Stimulated activated CD4-positive, alpha-beta T cell treated with anti-CD3 and anti-CD28 coated beads, Interleukin-15, amount 100 ng/mL, for 1 hour (primary cell): ENCODE results near the gene PTPRK.
"Not testable (repeated sequence)": the region's sequence is repeated elsewhere in the genome, so short reads cannot be mapped to it uniquely, and the experiment has no call there.

Source experiments
- DNase-seq, 2 donors: peaks; one replicate each; pipeline ENCODE4 v3.0.0-alpha.2; 2020; ENCODE audit warnings: low read depth in 1 of 2, low spot score in 1 of 2

PTPRK gene

GRCh38 chr6:128036808-128037570 lies 483.4 kb downstream of the PTPRK start:
- DNase-seq, result no peak

GRCh38 chr6:128033156-128033555 lies 487.2 kb downstream of the PTPRK start:
- no peak for DNase-seq

- no peak for DNase-seq
Measured at GRCh38 chr6:128032042-128032441, 488.4 kb downstream of the PTPRK start.

- no peak for DNase-seq
Measured at GRCh38 chr6:128029826-128030225, 490.6 kb downstream of the PTPRK start.

GRCh38 chr6:128028183-128028582 lies 492.2 kb downstream of the PTPRK start:
- DNase-seq, result no peak

GRCh38 chr6:128025478-128025877 lies 494.9 kb downstream of the PTPRK start:
- no peak for DNase-seq

- no peak for DNase-seq
Measured at GRCh38 chr6:128024969-128025368, 495.4 kb downstream of the PTPRK start.

GRCh38 chr6:128024046-128024445 lies 496.4 kb downstream of the PTPRK start:
- no peak for DNase-seq

- DNase-seq, result no peak
Measured at GRCh38 chr6:128018821-128019220, 501.6 kb downstream of the PTPRK start.

- no peak for DNase-seq
Measured at GRCh38 chr6:128017288-128017687, 503.1 kb downstream of the PTPRK start.

GRCh38 chr6:128007658-128008057 lies 512.7 kb downstream of the PTPRK start:
- DNase-seq, result no peak

- no peak for DNase-seq
Measured at GRCh38 chr6:128005009-128005408, 515.4 kb downstream of the PTPRK start.

GRCh38 chr6:128000363-128000762 lies 520.0 kb downstream of the PTPRK start:
- DNase-seq, result no peak

GRCh38 chr6:127998985-127999384 lies 521.4 kb downstream of the PTPRK start:
- no peak for DNase-seq

GRCh38 chr6:127997496-127998164 lies 522.8 kb downstream of the PTPRK start:
- no peak for DNase-seq

- no peak for DNase-seq
Measured at GRCh38 chr6:127996925-127997324, 523.5 kb downstream of the PTPRK start.

GRCh38 chr6:127992144-127992543 lies 528.3 kb downstream of the PTPRK start:
- DNase-seq, result no peak

- no peak for DNase-seq
Measured at GRCh38 chr6:127990074-127990473, 530.3 kb downstream of the PTPRK start.

GRCh38 chr6:127980996-127981395 lies 539.4 kb downstream of the PTPRK start:
- DNase-seq, result no peak

- DNase-seq, result not testable (repeated sequence)
Measured at GRCh38 chr6:127978185-127978584, 542.2 kb downstream of the PTPRK start.

GRCh38 chr6:127976796-127977195 lies 543.6 kb downstream of the PTPRK start:
- DNase-seq, result no peak

GRCh38 chr6:127976111-127976510 lies 544.3 kb downstream of the PTPRK start:
- no peak for DNase-seq

- no peak for DNase-seq
Measured at GRCh38 chr6:127972815-127973214, 547.6 kb downstream of the PTPRK start.
